Renal cortex interstitium (tissue), 15 donors: ENCODE results near the gene FAM149B1. TPM values are rescaled to one million over a fixed set of nuclear protein-coding genes. Genes with fewer than 3 reads are reported as not detected.
"Not testable (repeated sequence)": the region's sequence is repeated elsewhere in the genome, so short reads cannot be mapped to it uniquely, and the experiment has no call there.

Experiments
- DNase-seq, 11 donors: peaks; one replicate each; pipeline ENCODE4 v3.0.0-alpha.2; 2013; ENCODE audit warnings: low read depth in 9 of 11, low spot score in 4 of 11; ENCODE audit errors: extremely low read depth in 1 of 11
- long read RNA-seq, 16 experiments: transcript quantifications; one replicate each; lab custom pipeline, GENCODE V29; 2026
- polyA plus RNA-seq, 3 donors: library from polyadenylated mRNA; unstranded; fragments of 120-200 nt; gene quantifications; one replicate each; pipeline ENCODE4 v1.2.1, GENCODE V29; 2013; ENCODE audit not compliant: insufficient read length in 3 of 3

The FAM149B1 gene
- polyA plus RNA-seq: 10 to 100 TPM; 38.4 to 51.2 (median 46.4) TPM
- long read RNA-seq, donor 1, partial matches to known transcripts: 48 of 49 reads
- long read RNA-seq, donor 1, other reads (novel, unspliced or antisense): 0 of 49 reads
- long read RNA-seq, donor 2, partial matches to known transcripts: 92 of 119 reads
- long read RNA-seq, donor 2, other reads (novel, unspliced or antisense): 25 of 119 reads
- long read RNA-seq, donor 3, full-length matches to known transcripts: 8 of 84 reads
- long read RNA-seq, donor 3, partial matches to known transcripts: 22 of 84 reads
- long read RNA-seq, donor 3, other reads (novel, unspliced or antisense): 54 of 84 reads
- long read RNA-seq, donor 4, partial matches to known transcripts: 62 of 181 reads
- long read RNA-seq, donor 4, other reads (novel, unspliced or antisense): 116 of 181 reads
- long read RNA-seq, donor 5: 0 reads
- long read RNA-seq, donor 6, partial matches to known transcripts: 0 of 2 reads
- long read RNA-seq, donor 6, other reads (novel, unspliced or antisense): 0 of 2 reads
- long read RNA-seq, donor 7, transcript FAM149B1-208 (1 exons, 834 nt): major isoform, 8 of 262 reads
- long read RNA-seq, donor 7, partial matches to known transcripts: 133 of 262 reads
- long read RNA-seq, donor 7, other reads (novel, unspliced or antisense): 121 of 262 reads
- long read RNA-seq, donor 8, transcript FAM149B1-208 (1 exons, 834 nt): major isoform, 5 of 305 reads
- long read RNA-seq, donor 8, partial matches to known transcripts: 253 of 305 reads
- long read RNA-seq, donor 8, other reads (novel, unspliced or antisense): 46 of 305 reads
- long read RNA-seq, donor 9, partial matches to known transcripts: 0 of 2 reads
- long read RNA-seq, donor 9, other reads (novel, unspliced or antisense): 0 of 2 reads
- long read RNA-seq, donor 10, partial matches to known transcripts: 145 of 171 reads
- long read RNA-seq, donor 10, other reads (novel, unspliced or antisense): 26 of 171 reads
- long read RNA-seq, donor 11, partial matches to known transcripts: 11 of 32 reads
- long read RNA-seq, donor 11, other reads (novel, unspliced or antisense): 18 of 32 reads
- long read RNA-seq, donor 12, partial matches to known transcripts: 117 of 142 reads
- long read RNA-seq, donor 12, other reads (novel, unspliced or antisense): 23 of 142 reads
- long read RNA-seq, donor 13: 0 reads
- long read RNA-seq, donor 14, partial matches to known transcripts: 26 of 26 reads
- long read RNA-seq, donor 14, other reads (novel, unspliced or antisense): 0 of 26 reads
- long read RNA-seq, donor 15: 0 reads
- long read RNA-seq, donor 16, full-length matches to known transcripts: 13 of 518 reads
- long read RNA-seq, donor 16, partial matches to known transcripts: 390 of 518 reads
- long read RNA-seq, donor 16, other reads (novel, unspliced or antisense): 115 of 518 reads

DNA sequence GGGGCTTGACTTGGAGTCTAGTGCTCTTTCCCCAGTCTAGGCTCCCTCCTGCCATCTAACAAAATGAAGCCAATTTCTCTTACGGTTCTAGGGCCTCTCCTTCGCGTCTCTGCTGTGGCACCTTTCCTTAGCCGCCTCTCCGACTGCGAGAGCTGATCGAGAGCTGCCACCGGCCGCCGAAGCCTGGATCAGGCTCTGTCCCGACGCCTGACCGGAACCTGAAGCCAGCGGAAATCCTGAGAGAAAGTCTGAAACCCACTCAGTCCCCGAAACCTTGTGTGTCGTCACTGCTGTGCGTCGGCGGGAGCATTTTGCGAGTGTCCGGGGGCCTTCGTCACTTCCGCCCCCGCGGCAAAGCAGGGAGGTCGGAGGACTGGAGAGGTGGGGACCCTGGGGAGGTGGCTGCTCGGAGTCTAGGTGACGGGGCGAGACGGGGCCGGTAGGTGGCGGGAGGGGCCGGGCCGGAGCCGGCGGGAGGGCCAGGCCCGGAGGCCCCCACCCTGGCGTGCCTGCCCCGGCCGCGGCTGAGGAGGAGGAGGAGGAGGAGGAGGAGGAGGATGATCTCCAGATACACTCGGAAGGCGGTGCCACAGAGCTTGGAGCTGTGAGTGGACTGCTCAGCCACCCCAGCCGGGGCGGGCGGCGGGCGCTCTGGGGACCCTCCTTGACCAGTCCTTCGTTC lies at the start of gene FAM149B1, which contains the start of gene ECD:
FAM149B1 (plus strand) TSS at position 337 of the 682 bp plus-strand sequence; CDS start at position 558, 221 bp downstream.
ECD (minus strand) TSS at position 226 of the 682 bp plus-strand sequence. CDS start 4,071 bp downstream, outside the sequence.
- DNase-seq: peak; percentile 89 to 97 (median 94)

DNA sequence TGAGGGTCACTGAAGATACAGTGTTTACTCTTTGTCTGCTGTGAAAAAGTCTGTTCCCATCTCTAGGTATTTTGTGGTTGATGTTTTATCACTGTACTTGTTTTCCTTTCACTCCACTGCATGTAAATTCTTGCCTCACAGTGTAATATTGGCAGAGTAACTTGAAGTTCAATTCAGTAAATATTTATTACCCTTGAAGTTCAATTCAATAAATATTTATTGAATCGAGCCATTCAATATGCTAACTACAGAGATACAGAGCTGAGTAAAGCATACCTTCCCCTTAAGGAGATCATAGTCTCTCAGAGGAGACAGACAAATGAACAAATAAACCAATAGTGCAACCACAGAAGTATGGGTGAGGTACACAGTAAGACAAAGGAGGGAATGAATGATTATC lies 48.5 kb upstream of the FAM149B1 start:
- no peak for DNase-seq

DNA sequence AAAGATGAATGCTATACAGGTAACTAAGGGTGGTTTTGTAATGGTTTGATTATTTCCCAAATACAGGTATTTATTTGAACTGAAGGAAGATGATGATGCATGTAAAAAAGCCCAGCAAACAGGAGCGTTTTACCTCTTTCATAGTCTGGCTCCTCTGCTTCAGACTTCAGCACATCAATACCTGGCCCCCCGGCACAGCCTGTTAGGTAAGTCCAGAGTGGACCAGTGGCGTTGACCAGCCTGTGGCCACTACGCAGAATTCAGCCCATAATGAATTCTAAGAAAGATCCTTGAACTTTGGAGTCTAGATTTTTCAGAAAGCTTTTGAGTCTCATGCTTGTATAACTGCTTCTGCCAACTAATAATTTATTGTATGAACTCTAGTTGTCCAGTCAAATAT lies 48.0 kb upstream of the FAM149B1 start:
- no peak for DNase-seq

DNA sequence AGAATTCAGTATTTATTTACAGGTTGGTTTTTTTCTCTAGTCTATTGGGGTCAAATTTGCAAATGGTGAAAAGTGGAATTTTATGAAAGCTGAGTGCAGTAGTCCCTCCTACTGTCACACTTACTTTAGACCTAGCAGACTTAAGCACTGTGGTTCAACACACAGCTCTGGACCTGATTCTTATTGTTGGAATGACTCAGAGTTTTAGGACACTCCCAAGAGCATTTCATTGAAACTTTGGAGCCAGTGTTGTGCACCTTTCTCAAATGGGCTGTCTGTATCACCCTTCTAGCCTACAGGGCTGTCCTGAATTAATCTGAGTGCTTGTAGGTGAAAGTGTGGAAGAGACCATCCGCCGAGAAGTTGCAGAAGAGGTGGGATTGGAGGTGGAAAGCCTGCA lies 41.6 kb upstream of the FAM149B1 start:
- no peak for DNase-seq

DNA sequence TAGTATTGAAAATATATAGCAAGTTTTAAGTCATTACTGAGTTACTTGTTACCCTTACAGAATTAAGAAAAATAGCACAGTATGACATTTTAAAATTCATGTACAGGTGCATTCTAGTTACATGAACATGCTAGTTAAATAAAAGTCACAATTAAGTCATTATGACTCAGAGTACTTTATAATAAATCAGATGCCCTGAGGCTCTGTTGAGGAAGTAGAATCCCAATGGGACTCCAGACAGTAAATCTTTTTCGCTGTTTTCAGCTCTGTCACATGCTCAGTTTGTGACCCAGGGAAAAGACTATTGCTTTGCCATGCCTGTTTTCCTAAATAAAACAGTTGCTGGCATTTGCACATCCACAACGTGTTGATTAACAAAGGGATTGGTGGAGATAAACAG lies 36.6 kb upstream of the FAM149B1 start:
- DNase-seq: no peak

DNA sequence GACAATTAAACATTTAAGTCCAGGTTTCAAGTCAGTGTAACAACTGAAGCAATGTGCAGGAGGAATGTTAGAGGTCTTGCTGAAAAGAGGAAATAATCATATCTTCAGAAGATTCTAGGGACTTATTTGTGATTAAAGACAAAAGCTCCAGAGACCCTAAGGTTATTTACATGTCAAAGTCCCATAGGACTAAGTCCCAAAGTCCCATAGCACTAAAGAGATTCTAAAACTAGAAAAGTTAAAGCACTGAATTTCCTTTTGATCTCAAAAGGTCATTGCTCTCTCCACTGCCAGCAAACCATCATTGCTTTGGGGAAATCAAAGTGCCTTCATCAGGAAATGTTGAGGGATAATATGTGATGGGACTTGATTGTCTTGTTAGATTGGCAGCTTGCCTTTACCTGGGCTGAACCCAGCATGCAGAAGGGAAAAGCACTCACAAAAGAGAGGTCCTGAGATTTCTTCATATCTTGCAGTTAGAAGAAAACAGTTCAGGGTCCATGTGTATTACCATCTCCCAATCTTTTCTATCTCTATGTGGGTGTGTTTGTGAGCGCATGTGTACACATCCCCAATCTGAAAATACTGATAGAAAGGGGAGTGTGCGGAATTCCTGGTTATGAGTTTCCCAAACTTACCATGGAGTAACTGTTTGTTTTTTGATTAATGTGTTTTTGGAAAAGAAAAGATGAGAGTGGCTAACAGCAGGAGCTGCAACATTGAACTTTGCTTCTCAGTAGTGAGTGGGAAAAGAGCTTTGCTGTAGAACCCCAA lies 35.8 kb upstream of the FAM149B1 start:
- DNase-seq: no peak

DNA sequence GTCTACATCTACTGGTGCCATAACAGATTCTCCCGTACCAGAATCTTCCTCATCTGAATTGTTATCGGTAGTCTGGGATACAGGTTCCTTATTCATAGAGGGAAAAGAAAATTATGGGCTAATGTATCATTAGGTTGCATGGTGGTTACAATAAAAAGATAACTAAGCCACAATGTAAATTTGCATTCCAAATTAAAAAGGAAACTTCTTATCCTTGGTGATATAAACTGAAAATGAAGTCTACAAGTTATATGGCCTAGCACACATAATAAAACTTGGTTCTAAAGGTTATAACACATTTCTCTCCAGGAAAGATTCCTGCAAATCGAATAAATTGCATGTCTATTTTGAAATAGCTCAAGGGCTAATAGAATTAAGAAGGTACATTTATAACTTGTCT lies 33.2 kb upstream of the FAM149B1 start:
- no peak for DNase-seq

DNA sequence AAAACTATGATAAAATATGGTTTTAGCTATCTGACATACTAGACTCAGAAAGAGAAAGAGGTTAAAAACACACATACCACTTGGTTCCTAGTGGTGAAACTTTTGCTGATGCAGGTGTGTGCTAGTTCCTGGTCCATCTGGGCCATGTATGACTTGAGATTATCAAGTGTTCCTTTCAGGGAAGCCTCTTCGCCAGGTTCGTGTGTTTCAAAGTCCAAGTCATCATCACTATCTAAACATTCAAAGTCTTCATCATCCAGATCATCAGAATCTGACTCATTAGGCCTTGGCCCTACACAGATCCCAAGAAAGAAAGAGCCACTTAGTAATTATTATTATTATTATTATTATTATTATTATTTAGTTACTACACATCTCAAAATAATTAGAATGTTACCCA lies 31.3 kb upstream of the FAM149B1 start:
- no peak for DNase-seq

DNA sequence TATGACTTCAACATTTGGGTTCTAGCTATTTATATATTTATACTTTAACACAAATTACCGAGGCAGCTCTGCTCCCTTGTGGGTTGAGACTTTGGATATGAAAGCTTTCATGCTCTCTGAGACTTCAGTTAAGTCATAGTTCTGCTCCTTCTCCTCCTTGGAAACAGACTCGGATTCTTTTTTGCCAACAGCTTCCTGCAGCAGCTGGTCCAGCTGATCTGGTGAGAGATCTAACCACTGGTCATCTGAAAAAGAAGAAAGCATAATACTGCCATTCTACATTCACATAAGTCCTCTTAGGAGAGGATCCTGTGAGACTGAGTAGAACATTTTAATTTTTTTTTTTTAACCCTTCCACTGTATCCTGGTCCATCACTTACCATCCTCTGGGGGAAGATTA lies 28.7 kb upstream of the FAM149B1 start:
- no peak for DNase-seq

DNA sequence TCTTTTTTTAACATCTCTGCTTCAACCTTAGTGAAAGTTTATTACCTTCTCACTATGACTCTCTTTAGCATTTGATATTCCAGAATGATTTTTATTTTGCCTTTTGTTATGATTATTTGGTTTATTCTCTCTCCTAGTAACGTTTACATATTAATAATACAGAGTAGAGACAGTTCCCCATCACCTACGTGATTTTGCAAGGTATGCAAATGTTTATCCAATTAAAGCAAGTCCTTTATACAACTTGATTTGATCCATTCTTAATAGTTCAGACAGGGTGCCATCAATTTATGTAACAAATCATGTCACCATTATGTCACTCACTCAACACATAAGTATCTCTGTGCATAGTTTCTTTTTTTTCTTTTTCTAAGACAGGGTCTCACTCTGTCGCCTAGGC lies 26.3 kb upstream of the FAM149B1 start:
- DNase-seq: no peak

DNA sequence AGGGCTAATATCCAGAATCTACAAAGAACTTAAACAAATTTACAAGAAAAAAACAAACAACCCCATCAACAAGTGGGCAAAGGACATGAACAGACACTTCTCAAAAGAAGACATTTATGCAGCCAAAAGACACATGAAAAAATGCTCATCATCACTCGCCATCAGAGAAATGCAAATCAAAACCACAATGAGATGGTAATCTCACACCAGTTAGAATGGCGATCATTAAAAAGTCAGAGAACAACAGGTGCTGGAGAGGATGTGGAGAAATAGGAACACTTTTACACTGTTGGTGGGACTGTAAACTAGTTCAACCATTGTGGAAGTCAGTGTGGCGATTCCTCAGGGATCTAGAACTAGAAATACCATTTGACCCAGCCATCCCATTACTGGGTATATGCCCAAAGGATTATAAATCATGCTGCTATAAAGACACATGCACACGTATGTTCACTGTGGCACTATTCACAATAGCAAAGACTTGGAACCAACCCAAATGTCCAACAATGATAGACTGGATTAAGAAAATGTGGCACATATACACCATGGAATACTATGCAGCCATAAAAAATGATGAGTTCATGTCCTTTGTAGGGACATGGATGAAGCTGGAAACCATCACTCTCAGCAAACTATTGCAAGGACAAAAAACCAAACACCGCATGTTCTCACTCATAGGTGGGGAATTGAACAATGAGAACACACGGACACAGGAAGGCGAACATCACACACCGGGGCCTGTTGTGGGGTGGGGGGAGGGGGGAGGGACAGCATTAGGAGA lies 17.1 kb upstream of the FAM149B1 start:
- DNase-seq: not testable (repeated sequence)

DNA sequence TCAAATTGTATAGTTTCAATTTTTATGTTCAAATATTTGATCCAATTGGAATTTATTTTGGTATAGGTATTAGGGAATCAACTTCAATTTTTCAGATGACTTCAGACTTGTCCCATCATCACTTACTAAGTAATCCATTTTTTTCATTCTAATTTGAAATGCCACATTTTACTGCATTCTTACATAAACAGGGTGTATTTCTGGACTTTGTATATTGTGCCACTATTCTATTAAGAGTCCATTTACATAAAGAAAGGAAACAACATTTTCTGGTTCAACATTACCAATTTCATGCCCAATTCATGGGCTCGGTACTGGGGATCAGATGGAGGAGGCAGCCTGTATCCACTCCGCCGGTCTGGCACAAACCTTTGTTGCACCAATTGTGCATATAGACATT lies 15.9 kb upstream of the FAM149B1 start:
- no peak for DNase-seq

DNA sequence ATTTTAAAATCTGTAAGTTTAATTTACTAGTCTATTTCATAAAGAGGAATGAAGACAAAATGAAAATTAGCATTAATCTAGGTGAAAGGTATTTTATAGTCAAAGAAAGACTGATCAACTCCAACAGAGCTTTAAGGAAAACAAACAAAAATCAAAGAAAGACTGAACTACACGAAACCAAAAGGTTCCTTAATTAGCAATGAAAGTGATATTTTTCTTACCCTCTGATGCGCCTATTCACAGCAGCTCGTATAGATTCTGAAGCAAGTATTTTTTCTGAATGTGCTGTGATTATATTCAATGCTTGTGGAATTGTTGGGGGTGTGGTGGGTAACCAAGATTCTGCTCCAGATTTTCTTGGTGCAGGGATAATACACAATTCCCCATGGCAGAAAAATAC lies 11.9 kb upstream of the FAM149B1 start:
- DNase-seq: no peak

DNA sequence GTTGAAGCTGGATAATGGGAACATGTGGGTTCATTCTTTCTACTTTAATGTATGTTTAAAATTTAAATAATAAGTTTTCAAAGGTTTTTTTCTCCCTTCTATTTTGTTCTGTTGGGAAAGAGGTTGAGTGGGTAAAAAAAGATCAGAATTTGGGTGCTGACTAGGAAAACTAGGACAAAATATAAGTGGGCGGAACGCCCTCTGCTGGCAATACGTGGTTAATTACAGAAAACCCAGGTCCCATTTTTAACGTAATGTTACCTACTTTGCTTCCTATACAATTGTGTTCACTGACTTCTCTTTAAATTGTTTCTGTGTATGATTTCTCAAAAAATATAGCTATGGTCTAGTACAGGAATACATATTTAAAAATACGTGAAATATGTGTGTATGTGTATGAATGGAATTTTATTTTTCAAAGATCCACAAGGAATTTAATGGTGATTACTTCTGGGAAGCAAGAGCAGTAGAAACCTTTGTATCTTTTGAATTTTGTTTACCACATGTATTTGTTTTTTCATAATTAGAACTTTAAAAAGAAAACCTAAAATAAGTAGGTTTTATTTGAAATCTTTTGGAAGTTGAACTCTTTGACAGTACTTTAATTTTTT lies 8.8 kb upstream of the FAM149B1 start:
- peak in 9 of 11 donors; percentile 19 to 50 (median 31) for DNase-seq

DNA sequence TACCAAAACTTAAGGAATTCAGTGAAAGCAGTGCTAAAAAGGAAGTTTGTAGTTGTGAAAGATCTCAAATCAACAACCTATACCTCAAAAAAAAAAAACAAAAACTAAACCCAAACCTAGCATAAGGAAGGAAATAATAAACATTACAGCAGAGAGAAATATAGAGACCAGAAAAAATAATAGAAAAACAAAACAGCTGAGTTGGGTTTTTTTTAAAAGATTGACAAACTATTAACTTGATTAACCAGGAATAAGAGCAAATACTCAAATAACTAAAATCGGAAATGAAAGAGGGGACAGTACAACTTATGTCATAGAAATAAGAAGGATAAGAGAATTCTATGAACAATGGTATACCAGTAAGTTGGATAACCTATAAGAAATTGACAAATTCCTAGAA lies 6.8 kb upstream of the FAM149B1 start:
- no peak for DNase-seq

DNA sequence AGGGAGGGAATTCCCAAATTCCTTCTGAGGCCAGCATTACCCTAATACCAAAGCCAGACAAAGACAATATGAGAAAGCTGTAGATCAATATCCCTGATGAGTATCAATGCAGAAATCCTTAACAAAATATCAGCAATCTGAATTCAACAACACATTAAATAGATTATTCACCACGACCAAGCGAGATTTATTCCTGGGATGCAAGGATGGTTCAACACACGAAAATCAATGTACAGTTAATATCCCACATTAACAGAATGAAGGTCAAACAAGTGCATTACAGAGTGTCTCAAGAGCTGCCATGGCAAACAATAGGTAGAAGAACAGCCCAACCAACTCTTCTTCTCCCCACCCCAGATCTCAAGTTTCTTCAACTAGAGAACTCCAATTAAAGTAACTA lies 6.3 kb upstream of the FAM149B1 start:
- no peak for DNase-seq
